Stimulated activated naive CD8-positive, alpha-beta T cell treated with anti-CD3 and anti-CD28 coated beads, Interleukin-15, Interleukin-2, amounts not matched to agents 100 U/mL and 50 U/mL, for 24 hours (primary cell): ENCODE results near the gene SLF2.

ENCODE experiments used
- ATAC-seq: fragments of 150-1000 bp; cut with Tn5 transposase; one replicate; pipeline ENCODE4 v1.10.0; 2021
- DNase-seq: peaks from one replicate; pipeline ENCODE4 v3.0.0; 2021

The SLF2 gene

GRCh38 chr10:100912605-100913469 is at the start of gene SLF2:
Gene SLF2 (plus strand): TSS chr10:100912963. CDS start chr10:100913111, 148 bp downstream.
- peak; percentile 98 for ATAC-seq
- DNase-seq = peak; percentile 93

GRCh38 chr10:100863433-100863832 is 49.3 kb upstream of the SLF2 start:
- no peak for DNase-seq
- no peak for ATAC-seq

- no peak for DNase-seq
Observed at GRCh38 chr10:100864036-100864885, 48.5 kb upstream of the SLF2 start.

GRCh38 chr10:100864978-100865377 is 47.8 kb upstream of the SLF2 start:
- no peak for DNase-seq
- no peak for ATAC-seq

More at GRCh38 chr10:100864036-100864885, 48.5 kb upstream of the SLF2 start:
- ATAC-seq = no peak

- no peak for DNase-seq
- ATAC-seq = no peak
Observed at GRCh38 chr10:100866010-100866409, 46.8 kb upstream of the SLF2 start.

GRCh38 chr10:100866575-100867098 is 46.1 kb upstream of the SLF2 start:
- no peak for DNase-seq

GRCh38 chr10:100867261-100867963 is 45.4 kb upstream of the SLF2 start:
- ATAC-seq (no peak), DNase-seq (no peak)

More at GRCh38 chr10:100866575-100867098, 46.1 kb upstream of the SLF2 start:
- no peak for ATAC-seq

GRCh38 chr10:100868382-100868781 is 44.4 kb upstream of the SLF2 start:
- no peak for DNase-seq
- ATAC-seq = no peak

GRCh38 chr10:100869399-100869798 is 43.4 kb upstream of the SLF2 start:
- no peak for ATAC-seq
- no peak for DNase-seq

GRCh38 chr10:100872034-100872791 is 40.5 kb upstream of the SLF2 start:
- DNase-seq (peak; percentile 84), ATAC-seq (peak; percentile 71)

- ATAC-seq (no peak), DNase-seq (no peak)
Observed at GRCh38 chr10:100873146-100873826, 39.5 kb upstream of the SLF2 start.

GRCh38 chr10:100873827-100874326 is 38.9 kb upstream of the SLF2 start:
- ATAC-seq = no peak

GRCh38 chr10:100874702-100875483 is 37.9 kb upstream of the SLF2 start:
- ATAC-seq = no peak
- no peak for DNase-seq

More at GRCh38 chr10:100873827-100874326, 38.9 kb upstream of the SLF2 start:
- no peak for DNase-seq

GRCh38 chr10:100875484-100876166 is 37.1 kb upstream of the SLF2 start:
- DNase-seq (no peak), ATAC-seq (no peak)

- DNase-seq = no peak
- ATAC-seq = no peak
Observed at GRCh38 chr10:100876585-100877460, 35.9 kb upstream of the SLF2 start.

- DNase-seq = no peak
- ATAC-seq = no peak
Observed at GRCh38 chr10:100877461-100877850, 35.3 kb upstream of the SLF2 start.

GRCh38 chr10:100878291-100878910 is 34.4 kb upstream of the SLF2 start:
- DNase-seq (peak; percentile 26), ATAC-seq (no peak)
